GM20431 (cell line): ENCODE results near the gene SMIM41.
"Not testable (repeated sequence)": the region's sequence is repeated elsewhere in the genome, so short reads cannot be mapped to it uniquely, and the experiment has no call there.

Experiments used
- in situ Hi-C: fragments of 300-500 bp; cut with MseI, MboI; formaldehyde crosslinking; loops from one replicate; pipeline ENCODE4 v1.15.0; 2020; ENCODE audit warnings: low sequenced_read_pairs; ENCODE audit not compliant: unreplicated experiment

The SMIM41 gene

GRCh38 chr12:52117806-52118475, 38.4 kb downstream of the SMIM41 start:
- in situ Hi-C loops = not testable (repeated sequence)

GRCh38 chr12:52119398-52120254, 40.1 kb downstream of the SMIM41 start:
- in situ Hi-C loops = no loop called here

- in situ Hi-C loops = no loop called here
Observed at GRCh38 chr12:52120951-52121823, 41.7 kb downstream of the SMIM41 start.

GRCh38 chr12:52121824-52122539, 42.5 kb downstream of the SMIM41 start:
- in situ Hi-C loops = no loop called here

DNA sequence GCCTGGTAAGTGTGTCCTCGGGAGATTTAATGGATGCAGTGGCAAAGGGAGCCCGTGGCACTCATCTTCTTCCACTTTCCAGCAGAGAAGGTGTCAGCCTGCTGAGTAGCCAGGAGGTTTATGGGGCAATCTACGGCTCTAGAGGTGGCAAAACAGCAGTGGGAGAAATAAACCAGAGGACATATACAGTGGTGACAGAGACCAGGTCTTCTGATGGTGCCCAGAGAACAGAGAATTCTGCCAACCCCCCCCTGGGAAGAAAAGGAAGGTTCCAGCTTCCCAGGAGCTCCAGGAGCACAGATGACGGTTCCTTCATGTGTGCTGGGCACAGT, 43.0 kb downstream of the SMIM41 start:
- in situ Hi-C loops = no loop called here

DNA sequence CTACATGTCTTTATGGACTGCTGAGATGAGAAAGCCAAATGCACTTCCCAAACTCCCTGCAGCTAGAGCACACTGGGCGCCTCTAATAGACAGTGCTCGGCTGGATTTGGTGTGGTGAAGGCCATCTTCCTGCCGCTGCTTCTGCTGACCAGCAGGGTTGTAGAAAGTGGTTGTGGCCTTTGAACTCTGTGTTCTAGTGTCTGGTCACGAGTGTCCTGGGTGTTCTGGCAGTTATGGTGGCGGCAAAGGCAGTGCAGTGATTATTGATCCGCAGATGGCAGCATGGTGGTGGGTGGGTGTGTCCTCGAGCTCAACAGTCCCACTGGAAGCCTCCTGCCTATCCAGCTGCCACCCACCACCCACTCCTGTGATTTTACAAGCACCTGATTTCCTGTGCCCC, 43.4 kb downstream of the SMIM41 start:
- in situ Hi-C loops = no loop called here

DNA sequence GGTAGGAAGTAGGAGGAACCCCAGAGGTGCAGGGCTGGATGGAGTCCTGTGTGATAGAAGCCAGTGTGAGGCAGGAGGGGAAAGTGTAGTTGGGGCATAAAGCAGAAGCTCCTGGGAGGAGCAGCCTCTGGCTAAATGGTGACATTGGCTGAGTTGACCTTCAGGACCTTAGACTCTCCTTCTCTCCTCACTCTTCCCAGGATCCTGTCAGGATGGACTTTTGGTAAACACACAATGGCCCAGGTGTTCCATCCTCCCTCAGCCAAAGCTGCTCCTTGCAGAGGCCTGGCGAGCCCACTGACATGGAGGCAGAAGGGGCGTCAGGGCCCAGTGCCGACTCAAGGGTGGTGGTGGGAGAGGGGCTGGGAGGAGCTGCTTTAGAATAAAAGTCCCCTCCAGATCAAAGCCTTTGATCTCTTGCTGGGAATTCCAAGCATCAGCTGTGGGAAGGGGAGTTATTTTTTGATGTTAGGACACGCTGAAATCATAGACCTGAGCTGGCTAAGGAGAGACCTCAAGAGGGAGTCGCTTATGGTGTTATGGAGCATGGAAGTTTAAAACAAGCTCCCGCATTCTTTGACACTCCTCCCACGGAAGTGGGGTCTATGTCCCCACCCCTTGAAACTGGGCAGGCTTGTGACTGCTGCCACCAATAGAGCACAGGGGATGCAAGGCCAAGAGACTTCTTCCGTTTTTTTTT, 44.1 kb downstream of the SMIM41 start:
- in situ Hi-C loops = no loop called here

DNA sequence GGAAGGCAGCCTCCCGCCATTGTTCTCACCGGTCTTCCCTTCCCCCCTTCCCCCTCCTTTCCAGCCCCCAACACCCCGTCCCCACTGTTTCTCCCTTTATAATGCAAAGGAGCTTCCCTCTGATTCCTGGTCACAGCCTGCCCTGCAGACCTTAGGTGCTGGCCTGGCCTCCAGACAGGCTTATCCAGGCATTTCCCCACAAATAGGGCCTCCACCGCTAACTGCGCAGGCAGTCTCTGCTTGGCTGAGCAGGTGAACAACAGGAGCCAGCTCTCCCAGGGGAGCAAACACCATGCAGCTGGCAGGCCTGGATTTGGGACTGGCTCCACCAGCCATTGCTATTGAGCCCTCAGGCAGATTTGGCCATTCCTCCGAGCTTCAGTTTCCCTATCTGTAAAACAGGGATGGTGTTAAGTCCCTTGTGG, 46.0 kb downstream of the SMIM41 start:
- in situ Hi-C loops = no loop called here

DNA sequence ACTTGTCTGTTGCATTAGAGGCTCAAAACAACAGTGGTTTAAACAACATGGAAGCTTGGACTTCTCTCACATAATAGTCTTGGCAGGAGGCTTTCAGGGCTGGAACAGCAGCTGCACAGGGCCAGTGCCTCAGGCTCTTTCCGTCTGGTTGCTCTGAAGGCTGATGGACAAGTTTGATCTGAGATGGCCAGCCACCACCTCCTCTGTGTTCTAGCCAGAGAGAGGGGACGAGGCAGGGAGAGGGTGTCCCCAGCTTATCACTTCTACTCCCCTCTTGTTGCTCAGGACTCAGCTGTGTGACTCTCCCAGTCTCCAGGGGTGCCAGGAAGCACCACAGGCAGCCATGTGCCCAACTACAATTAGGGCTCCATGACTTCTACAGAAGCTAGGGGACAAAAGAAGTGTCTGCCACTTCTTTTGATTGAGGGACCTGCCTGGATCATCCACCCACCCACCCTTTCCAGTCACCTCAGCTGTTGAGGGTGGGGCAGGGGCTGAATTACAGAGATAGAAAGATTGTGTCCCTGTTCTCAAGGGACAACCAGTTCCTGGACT, 46.6 kb downstream of the SMIM41 start:
- in situ Hi-C loops = no loop called here

DNA sequence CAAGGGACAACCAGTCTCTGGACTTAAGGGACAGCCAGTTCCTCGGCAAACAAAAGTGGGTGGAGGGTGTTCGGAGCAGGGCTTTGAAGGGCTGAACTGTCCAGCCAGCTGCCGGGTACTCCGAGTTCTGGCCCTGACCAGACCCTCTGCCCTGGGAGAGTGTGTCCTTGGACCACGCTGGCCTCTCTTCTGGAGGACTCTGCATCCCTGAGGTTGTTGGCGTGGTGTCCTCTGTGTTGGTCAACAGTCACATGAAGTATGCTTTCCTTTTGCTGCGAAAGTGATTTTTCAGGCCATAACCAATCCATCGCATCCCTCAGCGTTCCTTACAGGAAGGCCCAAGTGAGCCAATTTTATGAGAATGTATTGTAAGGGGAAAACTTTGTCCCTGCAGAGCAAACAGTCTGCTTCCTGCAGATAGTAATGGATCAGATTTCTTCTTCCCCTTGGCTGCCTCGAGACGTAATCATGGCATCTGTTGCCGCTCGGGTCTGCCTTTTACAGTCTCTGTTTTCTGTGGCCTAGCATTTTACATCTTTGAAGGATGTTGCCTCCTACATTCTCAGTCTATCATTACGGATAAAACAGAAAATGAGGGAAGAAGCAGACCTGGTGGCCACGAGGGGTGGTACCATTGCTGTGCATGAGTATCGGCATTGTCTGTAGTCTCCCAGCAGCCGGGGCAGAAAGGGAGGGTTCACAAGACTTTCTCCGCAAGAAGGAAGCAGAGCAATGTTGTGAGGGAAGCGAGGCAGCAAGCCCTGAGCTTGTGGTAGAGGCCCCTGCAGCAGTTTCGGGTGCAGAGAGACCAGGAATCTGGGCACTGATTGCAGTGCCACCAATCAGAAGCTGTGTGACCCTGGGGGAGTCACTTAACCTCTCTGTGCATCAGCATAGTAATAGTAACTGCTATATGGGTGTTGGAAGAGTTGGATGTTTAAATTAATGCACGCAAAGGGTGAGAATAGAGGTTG, 47.4 kb downstream of the SMIM41 start:
- in situ Hi-C loops = no loop called here

GRCh38 chr12:52127683-52128450, 48.4 kb downstream of the SMIM41 start:
- in situ Hi-C loops = no loop called here

DNA sequence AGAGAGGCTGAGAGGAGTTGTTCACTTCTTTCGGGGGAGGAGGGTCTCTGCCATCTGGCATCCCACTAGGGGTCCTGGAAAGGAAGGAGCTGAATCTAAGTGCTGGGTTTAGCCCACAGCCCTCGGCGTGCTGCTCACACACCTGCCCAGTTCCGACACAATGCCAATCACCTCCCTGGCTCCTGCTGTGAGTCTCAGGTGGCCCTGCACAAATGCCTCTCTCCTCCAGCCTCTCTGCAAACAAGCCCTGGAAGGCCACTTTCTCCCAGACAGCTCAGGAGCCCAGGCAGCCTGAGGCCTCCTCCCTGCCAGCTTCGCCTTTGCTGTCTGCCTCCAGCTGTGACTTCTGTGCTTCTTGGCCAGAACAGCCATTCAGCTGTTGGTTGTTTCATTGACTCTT, 51.2 kb downstream of the SMIM41 start:
- in situ Hi-C loops = no loop called here

GRCh38 chr12:52132754-52133161, 53.3 kb downstream of the SMIM41 start:
- in situ Hi-C loops = no loop called here

- in situ Hi-C loops = no loop called here
Observed at GRCh38 chr12:52137746-52138145, 58.2 kb downstream of the SMIM41 start.

DNA sequence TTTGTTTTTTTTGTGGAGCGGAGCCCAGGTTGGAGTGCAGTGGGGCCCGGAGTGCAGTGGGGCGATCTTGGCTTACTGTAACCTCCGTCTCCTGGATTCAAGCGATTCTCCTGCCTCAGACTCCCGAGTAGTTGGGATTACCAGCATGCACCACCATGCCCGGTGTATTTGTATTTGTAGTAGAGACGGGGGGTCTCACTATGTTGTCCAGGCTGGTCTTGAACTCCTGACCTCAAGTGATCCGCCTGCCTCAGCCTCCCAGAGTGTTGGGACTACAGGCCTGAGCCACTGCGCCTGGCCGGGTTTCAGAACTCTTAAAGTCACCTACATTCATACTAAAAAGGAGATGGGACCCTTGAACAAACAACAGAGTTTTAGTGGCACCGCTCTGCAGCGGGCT, 59.6 kb downstream of the SMIM41 start:
- in situ Hi-C loops = no loop called here

GRCh38 chr12:52139579-52140062, 60.1 kb downstream of the SMIM41 start:
- in situ Hi-C loops = no loop called here

- in situ Hi-C loops = no loop called here
Observed at GRCh38 chr12:52141306-52141705, 61.8 kb downstream of the SMIM41 start.
